CD4-positive, alpha-beta memory T cell (primary cell): ENCODE measurements around the gene TAC3. TPM values are rescaled to one million over a fixed set of nuclear protein-coding genes. Genes with fewer than 3 reads are reported as not detected.
A peak's percentile ranks its signal among the peaks of the same experiment; 100 is the strongest.

ENCODE experiments used
- CTCF ChIA-PET: fragments of 350-600 bp; sonication (Branson Sonifier 250); formaldehyde crosslinking; loops from one replicate; lab custom pipeline; 2021; ENCODE audit warnings: inconsistent platforms; ENCODE audit not compliant: partially characterized antibody; lab: Charles Lee
- POLR2A ChIA-PET: fragments of 350-600 bp; sonication (Branson Sonifier 250); formaldehyde crosslinking; loops from one replicate; lab custom pipeline; 2021; ENCODE audit not compliant: partially characterized antibody; lab: Charles Lee
- DNase-seq, 5 donors: peaks; one replicate each; pipeline versions ENCODE4 v3.0.0 to v3.0.0-alpha.2; 2020 to 2022; ENCODE audit warnings: mixed read lengths in 1 of 5
- H3K27ac ChIP-seq: one replicate; pipeline ENCODE4 v1.7.0; 2013; ENCODE audit warnings: low read depth, low read length
- H3K27me3 ChIP-seq: 2 replicates; pipeline ENCODE4 v1.7.0; 2013; ENCODE audit warnings: mild to moderate bottlenecking, low read length, moderate library complexity; ENCODE audit not compliant: insufficient read depth
- H3K36me3 ChIP-seq: 2 replicates; pipeline ENCODE4 v1.7.0; 2013; ENCODE audit warnings: mild to moderate bottlenecking, low read length, moderate library complexity; ENCODE audit not compliant: insufficient read depth
- H3K4me1 ChIP-seq: 2 replicates; pipeline ENCODE4 v1.7.0; 2013; ENCODE audit warnings: mild to moderate bottlenecking, low read length, moderate library complexity; ENCODE audit not compliant: insufficient read depth
- H3K4me3 ChIP-seq, 2 donors: one replicate each; pipeline ENCODE4 v1.7.0; 2013; ENCODE audit warnings: low read length in 2 of 2, mild to moderate bottlenecking in 1 of 2
- H3K9me3 ChIP-seq, 2 donors: one replicate each; pipeline ENCODE4 v1.7.0; 2013; ENCODE audit warnings: low read length in 2 of 2, control low read depth in 1 of 2; ENCODE audit not compliant: control insufficient read depth in 1 of 2
- H3K27ac Mint-ChIP-seq, 7 donors: one replicate each; pipeline ENCODE4 v1.8.0; 2020 to 2021; ENCODE audit warnings: mixed read lengths in 7 of 7, mild to moderate bottlenecking in 6 of 7, inconsistent platforms in 3 of 7, moderate library complexity in 3 of 7
- H3K27me3 Mint-ChIP-seq, 2 donors: one replicate each; pipeline ENCODE4 v1.8.0; 2020 to 2021; ENCODE audit warnings: mixed read lengths in 2 of 2
- H3K36me3 Mint-ChIP-seq, 2 donors: one replicate each; pipeline ENCODE4 v1.8.0; 2020 to 2021; ENCODE audit warnings: mixed read lengths in 2 of 2, inconsistent platforms in 1 of 2, mild to moderate bottlenecking in 1 of 2
- H3K4me1 Mint-ChIP-seq, 4 donors: one replicate each; pipeline ENCODE4 v1.8.0; 2020 to 2021; ENCODE audit warnings: mixed read lengths in 4 of 4, mild to moderate bottlenecking in 1 of 4
- H3K4me3 Mint-ChIP-seq, 8 donors: one replicate each; pipeline ENCODE4 v1.8.0; 2020 to 2021; ENCODE audit warnings: mixed read lengths in 8 of 8, mild to moderate bottlenecking in 7 of 8, moderate library complexity in 6 of 8, inconsistent platforms in 3 of 8
- H3K9me3 Mint-ChIP-seq, 8 donors: one replicate each; pipeline ENCODE4 v1.8.0; 2020 to 2021; ENCODE audit warnings: mixed read lengths in 8 of 8, mild to moderate bottlenecking in 5 of 8, inconsistent platforms in 3 of 8, moderate library complexity in 1 of 8
- intact Hi-C: fragments of 100-400 bp; cut with micrococcal nuclease; formaldehyde crosslinking; loops from one replicate; pipeline ENCODE4 v1.15.1; 2023
- polyA plus RNA-seq, 2 donors: library from polyadenylated mRNA; unstranded; fragments of 300-500 nt; fragmentation: Illumina TruSeq; gene quantifications; one replicate each; pipeline ENCODE4 v1.2.3, GENCODE V29; 2021
- total RNA-seq, 2 experiments: library from RNA; stranded (reverse); gene quantifications; one replicate each; pipeline ENCODE4 v1.2.3, GENCODE V29; 2021

Gene TAC3
- total and polyA plus RNA-seq, 4 experiments from 2014 or later, result 0.36 TPM; not detected in 3

DNA sequence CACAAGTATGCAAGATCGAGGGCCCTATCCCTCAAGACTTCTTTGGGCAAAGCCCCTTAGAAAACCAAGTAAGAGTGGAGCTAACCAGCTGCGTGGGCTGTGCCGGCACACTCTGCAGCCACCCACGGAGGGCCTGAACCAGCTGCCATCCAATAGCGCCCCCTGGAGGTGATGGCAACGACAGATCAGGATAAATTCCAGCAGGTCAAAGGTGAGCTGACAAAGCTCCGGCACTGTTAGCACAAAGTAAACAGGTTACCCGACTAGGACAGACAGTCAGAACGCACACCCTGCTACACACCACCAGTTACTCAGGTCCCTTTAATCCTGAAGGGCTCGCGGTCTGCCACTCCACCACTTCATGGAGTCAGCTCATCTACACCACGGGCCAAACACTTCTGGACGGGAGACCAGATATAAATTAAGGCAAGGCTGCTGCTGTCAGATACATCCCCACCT, 14.9 kb downstream of the TAC3 start:
- DNase-seq, result peak; percentile 64 to 71 (median 68)
- peaks cover 33% of the 10 kb centered on the region for H3K4me1 ChIP-seq
- H3K36me3 ChIP-seq, result peaks cover 45% of the 10 kb centered on the region
- H3K4me3 ChIP-seq, result no peak overlapping the region
- ChIA-PET POLR2A (interaction anchor here (1.4 kb wide), 1 partner anchor 111 kb away, joined by 3 read pairs; no protein-coding TSS in a partner anchor), CTCF (interaction anchor here (0.6 to 15.8 kb wide), 20 partner anchors 9 to 371 kb away, joined by 3 to 226 read pairs (median 6); partner anchors contain the start of genes BAZ2A, PRIM1, STAT6 and TAC3)
- no peaks in the 10 kb centered on the region for H3K27me3 ChIP-seq
- Mint-ChIP-seq H3K36me3 (peaks cover 48 to 72% of the 10 kb centered on the region in 2 donors), H3K27me3 (no peaks in the 10 kb centered on the region), H3K4me3 (peak overlapping the region in 3 of 8 donors; percentile 29 to 43 (median 29)), H3K4me1 (peaks cover 30 to 71% (median 48%) of the 10 kb centered on the region in 4 donors), H3K9me3 (no peaks in the 10 kb centered on the region), H3K27ac (peak overlapping the region in 5 of 7 donors; percentile 42 to 69 (median 52))
- H3K27ac ChIP-seq, result no peak overlapping the region
- H3K9me3 ChIP-seq, result no peaks in the 10 kb centered on the region
- intact Hi-C loops, result no loop called here

DNA sequence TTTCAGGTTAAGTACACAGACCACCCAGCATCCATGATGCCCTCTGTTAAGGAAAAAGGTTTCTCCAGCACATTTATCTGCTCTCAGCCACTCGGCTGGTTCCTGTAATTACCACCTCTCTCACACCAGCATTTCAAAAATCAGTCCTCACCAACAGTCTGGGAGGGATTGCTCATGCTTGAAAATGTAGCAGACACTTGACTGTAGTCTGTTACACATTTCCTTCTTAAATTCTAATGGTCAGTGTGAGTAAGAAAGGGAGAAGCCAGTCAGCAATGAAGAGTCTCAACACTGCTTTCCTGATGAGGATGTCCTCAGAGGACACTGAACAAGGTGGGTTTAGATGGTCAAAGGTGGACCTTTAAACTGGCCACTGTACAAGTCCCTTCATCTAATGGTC, 15.9 kb downstream of the TAC3 start:
- Histone ChIP-seq H3K9me3 (no peaks in the 10 kb centered on the region), H3K27me3 (no peaks in the 10 kb centered on the region), H3K27ac (no peak overlapping the region), H3K4me1 (peaks cover 29% of the 10 kb centered on the region), H3K36me3 (peaks cover 45% of the 10 kb centered on the region), H3K4me3 (no peak overlapping the region)
- no peak overlapping the region for H3K4me3 Mint-ChIP-seq
- ChIA-PET CTCF (interaction anchor here (2.2 to 15.8 kb wide), 3 partner anchors 10 to 62 kb away, joined by 15 to 226 read pairs (median 51); no protein-coding TSS in a partner anchor), POLR2A (no interaction called here)
- DNase-seq, result no peak
- peaks cover 48 to 77% of the 10 kb centered on the region in 2 donors for H3K36me3 Mint-ChIP-seq
- H3K4me1 Mint-ChIP-seq, result peaks cover 27 to 65% (median 44%) of the 10 kb centered on the region in 4 donors
- no peaks in the 10 kb centered on the region for H3K27me3 Mint-ChIP-seq
- intact Hi-C loops, result no loop called here
- no peaks in the 10 kb centered on the region for H3K9me3 Mint-ChIP-seq
- peak overlapping the region in 1 of 7 donors; percentile 23 for H3K27ac Mint-ChIP-seq

DNA sequence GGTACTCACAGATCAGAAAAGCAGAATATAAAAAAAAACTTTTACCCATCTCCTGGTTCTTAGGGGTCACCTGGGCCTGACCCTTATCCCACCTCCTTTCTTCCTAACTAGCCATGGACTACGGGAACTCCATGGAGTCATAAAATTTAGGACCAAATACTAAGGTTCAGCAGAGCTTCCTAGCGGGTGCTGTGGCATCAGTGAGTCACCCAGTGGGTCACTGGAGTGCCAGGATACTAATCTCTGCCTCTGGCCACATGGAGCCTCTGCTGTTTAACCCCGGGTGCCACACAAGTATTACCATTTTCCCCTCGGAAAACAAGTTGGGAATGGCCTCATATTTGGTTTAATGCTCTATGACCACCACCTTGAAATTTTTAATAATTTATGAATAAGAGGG, 16.9 kb downstream of the TAC3 start:
- intact Hi-C loops, result no loop called here
- no peaks in the 10 kb centered on the region for H3K9me3 Mint-ChIP-seq
- POLR2A ChIA-PET, result no interaction called here
- Histone ChIP-seq H3K36me3 (peaks cover 45% of the 10 kb centered on the region), H3K9me3 (no peaks in the 10 kb centered on the region), H3K27me3 (no peaks in the 10 kb centered on the region), H3K4me3 (no peak overlapping the region), H3K4me1 (peaks cover 21% of the 10 kb centered on the region), H3K27ac (no peak overlapping the region)
- H3K27me3 Mint-ChIP-seq, result no peaks in the 10 kb centered on the region
- H3K27ac Mint-ChIP-seq, result peak overlapping the region in 5 of 7 donors; percentile 29 to 85 (median 73)
- H3K36me3 Mint-ChIP-seq, result peaks cover 48 to 72% of the 10 kb centered on the region in 2 donors
- no peak for DNase-seq
- no peak overlapping the region for H3K4me3 Mint-ChIP-seq
- CTCF ChIA-PET, result interaction anchor here (7.1 to 15.8 kb wide), 2 partner anchors 12 to 63 kb away, joined by 51 to 226 read pairs; no protein-coding TSS in a partner anchor
- H3K4me1 Mint-ChIP-seq, result peaks cover 23 to 55% (median 36%) of the 10 kb centered on the region in 4 donors

DNA sequence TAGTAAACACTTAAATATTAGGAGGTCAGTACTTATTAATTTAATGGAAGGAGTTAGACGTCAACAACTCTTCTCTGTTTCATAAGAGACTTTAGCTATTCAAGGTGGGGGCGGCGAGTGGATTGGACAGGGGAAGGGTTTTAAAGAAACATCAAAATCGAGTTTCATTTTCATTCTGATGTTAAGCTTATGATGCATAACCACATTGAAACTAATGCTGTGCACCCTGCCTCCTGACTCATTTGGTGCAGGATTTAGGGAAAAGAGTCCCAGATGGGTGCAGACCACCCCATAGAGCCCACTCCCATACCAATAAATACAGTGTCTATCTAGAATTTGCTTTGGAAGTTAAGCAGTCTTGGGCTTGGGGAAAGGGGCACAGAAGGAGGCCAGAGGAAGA, 17.3 kb downstream of the TAC3 start:
- H3K9me3 ChIP-seq, result no peaks in the 10 kb centered on the region
- Mint-ChIP-seq H3K4me1 (peaks cover 21 to 51% (median 34%) of the 10 kb centered on the region in 4 donors), H3K27ac (peak overlapping the region in 6 of 7 donors; percentile 39 to 85 (median 74)), H3K27me3 (no peaks in the 10 kb centered on the region), H3K36me3 (peaks cover 43 to 67% of the 10 kb centered on the region in 2 donors), H3K9me3 (no peaks in the 10 kb centered on the region), H3K4me3 (peak overlapping the region in 1 of 8 donors; percentile 36)
- no peak overlapping the region for H3K4me3 ChIP-seq
- CTCF ChIA-PET, result interaction anchor here (7.1 to 15.8 kb wide), 2 partner anchors 11 to 64 kb away, joined by 51 to 226 read pairs; no protein-coding TSS in a partner anchor
- peaks cover 21% of the 10 kb centered on the region for H3K4me1 ChIP-seq
- intact Hi-C loops, result no loop called here
- POLR2A ChIA-PET, result no interaction called here
- no peak for DNase-seq
- H3K36me3 ChIP-seq, result peaks cover 41% of the 10 kb centered on the region
- H3K27me3 ChIP-seq, result no peaks in the 10 kb centered on the region
- H3K27ac ChIP-seq, result no peak overlapping the region

DNA sequence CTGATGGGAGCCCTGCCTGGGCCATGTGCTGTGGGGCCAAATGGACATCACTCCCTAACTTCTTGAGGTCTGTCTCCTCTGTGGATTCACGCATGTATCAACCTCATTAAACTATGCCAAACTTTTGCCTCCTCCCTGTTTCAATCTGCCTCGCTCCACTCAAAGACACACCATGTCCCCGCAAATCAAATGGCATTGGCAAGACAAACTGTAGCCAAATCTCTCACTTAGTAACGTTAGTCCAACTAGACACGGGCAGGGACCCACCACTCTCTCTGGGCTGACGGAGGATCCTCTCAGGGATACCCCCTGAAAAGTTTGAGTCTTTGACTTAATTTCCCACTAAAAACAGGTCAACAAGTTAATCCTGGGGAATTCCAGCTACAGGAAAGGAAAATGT, 18.0 kb downstream of the TAC3 start:
- DNase-seq, result no peak
- Mint-ChIP-seq H3K27me3 (no peaks in the 10 kb centered on the region), H3K27ac (peak overlapping the region in 4 of 7 donors; percentile 15 to 85 (median 76)), H3K4me3 (no peak overlapping the region), H3K9me3 (no peaks in the 10 kb centered on the region), H3K4me1 (peaks cover 18 to 45% (median 32%) of the 10 kb centered on the region in 4 donors), H3K36me3 (peaks cover 37 to 60% of the 10 kb centered on the region in 2 donors)
- ChIA-PET CTCF (interaction anchor here (2.1 to 15.8 kb wide), 3 partner anchors 11 to 240 kb away, joined by 7 to 226 read pairs (median 51); no protein-coding TSS in a partner anchor), POLR2A (no interaction called here)
- Histone ChIP-seq H3K27ac (no peak overlapping the region), H3K27me3 (no peaks in the 10 kb centered on the region), H3K4me3 (no peak overlapping the region), H3K36me3 (peaks cover 34% of the 10 kb centered on the region), H3K9me3 (no peaks in the 10 kb centered on the region), H3K4me1 (peaks cover 21% of the 10 kb centered on the region)
- intact Hi-C loops, result no loop called here

DNA sequence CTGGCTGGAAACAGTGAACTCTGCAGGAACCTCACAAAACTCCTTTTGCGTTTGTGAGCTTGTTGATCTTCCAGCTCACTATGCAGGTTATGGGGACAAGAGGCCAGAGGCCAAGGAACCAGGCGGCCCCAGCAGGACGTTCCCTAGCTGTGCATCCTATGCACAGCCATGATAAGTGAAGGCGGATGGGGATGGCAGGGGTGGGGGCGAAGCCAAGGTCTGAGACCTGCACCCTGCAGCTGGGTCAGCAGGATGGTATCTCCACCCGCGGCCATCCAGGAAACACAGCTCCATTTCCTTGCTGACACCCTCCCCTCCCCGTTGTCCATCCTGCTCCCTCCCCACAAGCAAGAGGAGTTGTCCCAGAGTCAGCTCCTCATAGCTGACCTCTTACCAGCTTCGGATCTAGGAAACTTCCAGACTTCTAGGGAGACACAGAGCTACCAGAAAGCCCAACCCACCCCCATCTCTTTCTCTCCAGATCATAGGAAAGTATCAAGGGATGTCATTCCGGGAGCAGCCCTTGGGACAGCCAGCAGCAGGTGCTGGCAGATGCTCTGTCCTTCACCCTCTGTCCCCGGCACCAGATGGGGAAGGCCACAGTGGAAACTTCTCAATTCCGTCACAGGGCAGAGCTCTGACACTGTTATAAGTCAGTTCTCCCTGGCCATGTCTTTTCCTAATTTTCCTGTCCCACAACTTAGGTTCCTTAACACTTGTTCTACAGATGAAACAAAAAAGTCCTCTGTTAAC, 19.4 kb downstream of the TAC3 start:
- ChIA-PET CTCF (interaction anchor here (0.9 to 2.1 kb wide), 5 partner anchors 8 to 238 kb away, joined by 3 to 10 read pairs (median 5); partner anchors contain the start of gene LRP1), POLR2A (no interaction called here)
- Histone ChIP-seq H3K27me3 (no peaks in the 10 kb centered on the region), H3K9me3 (no peaks in the 10 kb centered on the region), H3K4me1 (peaks cover 17% of the 10 kb centered on the region), H3K4me3 (no peak overlapping the region), H3K27ac (no peak overlapping the region), H3K36me3 (peaks cover 21% of the 10 kb centered on the region)
- Mint-ChIP-seq H3K27ac (peak overlapping the region in 1 of 7 donors; percentile 15), H3K9me3 (no peaks in the 10 kb centered on the region), H3K4me1 (peaks cover 18 to 37% (median 28%) of the 10 kb centered on the region in 4 donors), H3K27me3 (no peaks in the 10 kb centered on the region), H3K36me3 (peaks cover 30 to 47% of the 10 kb centered on the region in 2 donors), H3K4me3 (no peak overlapping the region)
- DNase-seq, result no peak
- intact Hi-C loops, result no loop called here
